K562 (cell line): ENCODE results near the gene PCDHA5.

Source experiments
- CHD2 ChIP-seq: IDR thresholded peaks from 2 replicates; pipeline ENCODE4 v1.6.1; 2011; ENCODE audit warnings: low read depth, low read length
- CREB3L1 ChIP-seq: fragments of 450-650 bp; IDR thresholded peaks from 2 replicates; pipeline ENCODE4 v1.6.1; 2014; ENCODE audit warnings: low read depth, mild to moderate bottlenecking, moderate library complexity, borderline replicate concordance
- CTCF ChIP-seq, 3 experiments: IDR thresholded peaks in 2 of 3; conservative IDR thresholded peaks in 1 of 3; 2 replicates each; pipeline ENCODE4 v1.5.1; 2011 to 2012; ENCODE audit warnings: low read length in 3 of 3, mild to moderate bottlenecking in 3 of 3, control low read depth in 2 of 3, improper control_type of control experiment in 1 of 3, inconsistent platforms in 1 of 3, low read depth in 1 of 3, mixed read lengths in 1 of 3, moderate library complexity in 1 of 3; ENCODE audit not compliant: insufficient read depth in 2 of 3
- EP300 ChIP-seq: IDR thresholded peaks from 2 replicates; pipeline ENCODE4 v1.6.1; 2012; ENCODE audit warnings: low read length, improper control_type of control experiment
- EZH2 ChIP-seq: IDR thresholded peaks from 2 replicates; pipeline ENCODE4 v1.6.1; 2012; ENCODE audit warnings: low read depth, mild to moderate bottlenecking, inconsistent platforms, low read length, borderline replicate concordance
- ILK ChIP-seq: fragments of 450-650 bp; IDR thresholded peaks from 2 replicates; pipeline ENCODE4 v1.6.1; 2016; ENCODE audit warnings: missing genetic modification characterization, low read depth, mild to moderate bottlenecking, missing compliant biosample characterization, moderate library complexity, borderline replicate concordance
- POLR2A ChIP-seq: fragments of 450-650 bp; conservative IDR thresholded peaks from 2 replicates; pipeline ENCODE4 v1.6.1; 2016
- SPI1 ChIP-seq: IDR thresholded peaks from 2 replicates; pipeline ENCODE4 v1.6.1; 2011; ENCODE audit warnings: low read depth, low read length, control low read depth, borderline replicate concordance
- TF ChIP-seq, protein P1 (sequence below): sonication (generic); formaldehyde crosslinking; IDR thresholded peaks from 2 replicates; pipeline ENCODE4 v1.8.0; 2022; ENCODE audit warnings: missing genetic modification reagents, mild to moderate bottlenecking, borderline replicate concordance
- TF ChIP-seq, protein P2 (sequence below), 3 experiments: fragments of 200-800 bp in 1 of 3; fragments of 250-450 bp in 1 of 3; fragments of 450-650 bp in 1 of 3; sonication (Bioruptor Pico) in 1 of 3; sonication (Bioruptor generic) in 1 of 3; formaldehyde crosslinking in 1 of 3; IDR thresholded peaks; 2 replicates each; pipeline versions ENCODE4 v1.6.1 to v1.8.0; 2016 to 2022; ENCODE audit warnings: mild to moderate bottlenecking in 2 of 3, missing genetic modification characterization in 2 of 3, missing compliant biosample characterization in 1 of 3, moderate library complexity in 1 of 3

DNA sequence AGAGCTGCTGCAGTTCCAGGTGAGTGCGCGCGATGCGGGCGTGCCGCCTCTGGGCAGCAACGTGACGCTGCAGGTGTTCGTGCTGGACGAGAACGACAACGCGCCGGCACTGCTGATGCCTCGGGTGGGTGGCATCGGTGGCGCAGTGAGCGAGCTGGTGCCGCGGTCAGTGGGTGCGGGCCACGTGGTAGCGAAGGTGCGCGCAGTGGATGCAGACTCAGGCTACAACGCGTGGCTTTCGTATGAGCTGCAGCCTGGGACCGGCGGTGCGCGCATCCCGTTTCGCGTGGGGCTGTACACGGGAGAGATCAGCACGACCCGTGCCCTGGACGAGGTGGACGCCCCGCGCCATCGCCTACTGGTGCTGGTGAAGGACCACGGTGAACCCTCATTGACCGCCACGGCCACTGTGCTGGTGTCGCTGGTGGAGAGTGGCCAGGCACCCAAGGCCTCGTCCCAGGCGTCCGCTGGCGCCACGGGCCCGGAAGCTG is 18.6 kb upstream of the PCDHA5 start:
- TF ChIP-seq EP300 (no peak), ILK (tag) (no peak), CTCF (IDR thresholded peaks at IDR 0.05 in 2 of 3, conservative IDR thresholded peaks at IDR 0.05 in 1 of 3; ENCODE audit: insufficient read depth in 2 of 3, low read depth in 1 of 3, low read length in 3 of 3) (no peak), EZH2 (no peak), POLR2A (no peak), CREB3L1 (no peak), SPI1 (no peak), CHD2 (no peak)
- TF ChIP-seq, protein P1, sequence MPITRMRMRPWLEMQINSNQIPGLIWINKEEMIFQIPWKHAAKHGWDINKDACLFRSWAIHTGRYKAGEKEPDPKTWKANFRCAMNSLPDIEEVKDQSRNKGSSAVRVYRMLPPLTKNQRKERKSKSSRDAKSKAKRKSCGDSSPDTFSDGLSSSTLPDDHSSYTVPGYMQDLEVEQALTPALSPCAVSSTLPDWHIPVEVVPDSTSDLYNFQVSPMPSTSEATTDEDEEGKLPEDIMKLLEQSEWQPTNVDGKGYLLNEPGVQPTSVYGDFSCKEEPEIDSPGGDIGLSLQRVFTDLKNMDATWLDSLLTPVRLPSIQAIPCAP, result no peak
- TF ChIP-seq, protein P2, sequence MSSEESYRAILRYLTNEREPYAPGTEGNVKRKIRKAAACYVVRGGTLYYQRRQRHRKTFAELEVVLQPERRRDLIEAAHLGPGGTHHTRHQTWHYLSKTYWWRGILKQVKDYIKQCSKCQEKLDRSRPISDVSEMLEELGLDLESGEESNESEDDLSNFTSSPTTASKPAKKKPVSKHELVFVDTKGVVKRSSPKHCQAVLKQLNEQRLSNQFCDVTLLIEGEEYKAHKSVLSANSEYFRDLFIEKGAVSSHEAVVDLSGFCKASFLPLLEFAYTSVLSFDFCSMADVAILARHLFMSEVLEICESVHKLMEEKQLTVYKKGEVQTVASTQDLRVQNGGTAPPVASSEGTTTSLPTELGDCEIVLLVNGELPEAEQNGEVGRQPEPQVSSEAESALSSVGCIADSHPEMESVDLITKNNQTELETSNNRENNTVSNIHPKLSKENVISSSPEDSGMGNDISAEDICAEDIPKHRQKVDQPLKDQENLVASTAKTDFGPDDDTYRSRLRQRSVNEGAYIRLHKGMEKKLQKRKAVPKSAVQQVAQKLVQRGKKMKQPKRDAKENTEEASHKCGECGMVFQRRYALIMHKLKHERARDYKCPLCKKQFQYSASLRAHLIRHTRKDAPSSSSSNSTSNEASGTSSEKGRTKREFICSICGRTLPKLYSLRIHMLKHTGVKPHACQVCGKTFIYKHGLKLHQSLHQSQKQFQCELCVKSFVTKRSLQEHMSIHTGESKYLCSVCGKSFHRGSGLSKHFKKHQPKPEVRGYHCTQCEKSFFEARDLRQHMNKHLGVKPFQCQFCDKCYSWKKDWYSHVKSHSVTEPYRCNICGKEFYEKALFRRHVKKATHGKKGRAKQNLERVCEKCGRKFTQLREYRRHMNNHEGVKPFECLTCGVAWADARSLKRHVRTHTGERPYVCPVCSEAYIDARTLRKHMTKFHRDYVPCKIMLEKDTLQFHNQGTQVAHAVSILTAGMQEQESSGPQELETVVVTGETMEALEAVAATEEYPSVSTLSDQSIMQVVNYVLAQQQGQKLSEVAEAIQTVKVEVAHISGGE (CRISPR knock-in tag; IDR thresholded peaks at IDR 0.05), result no peak
